ENCODE results near the gene GADD45G.

- no peak for TF ChIP-seq CTCF (IDR thresholded peaks at IDR 0.05)
- no peak for TF ChIP-seq ZFX (IDR thresholded peaks at IDR 0.05; ENCODE audit: borderline replicate concordance)
Observed at GRCh38 chr9:89632736-89633135, 27.9 kb downstream of the GADD45G start.
